AG04449 (cell line): ENCODE data around the gene RPL38.
A peak's percentile ranks its signal among the peaks of the same experiment; 100 is the strongest.

ENCODE experiments used
- CTCF ChIA-PET: fragments of 350-600 bp; formaldehyde crosslinking; extraction: SDS; loops from one replicate; lab custom pipeline; 2021; ENCODE audit warnings: antibody characterized with exemption; lab: Yijun Ruan, JAX
- POLR2A ChIA-PET: fragments of 400-600, 350-600 bp; formaldehyde crosslinking; extraction: SDS; loops from one replicate; lab custom pipeline; 2020; ENCODE audit warnings: antibody characterized with exemption, inconsistent platforms; lab: Yijun Ruan, JAX
- DNase-seq: peaks from one replicate; pipeline ENCODE4 v3.0.0-alpha.2; 2010; ENCODE audit warnings: low read depth, low spot score
- H3K4me3 ChIP-seq: 2 replicates; pipeline ENCODE4 v1.5.1; 2011; ENCODE audit warnings: low read depth, mild to moderate bottlenecking, control low read depth, low read length
- TF ChIP-seq, protein P1 (sequence below): IDR thresholded peaks from one replicate; pipeline ENCODE4 v1.5.1; 2011; ENCODE audit warnings: mild to moderate bottlenecking, moderate library complexity, low read length, control low read depth, inconsistent platforms; ENCODE audit not compliant: insufficient read depth; ENCODE audit errors: missing control alignments

RPL38 gene

DNA sequence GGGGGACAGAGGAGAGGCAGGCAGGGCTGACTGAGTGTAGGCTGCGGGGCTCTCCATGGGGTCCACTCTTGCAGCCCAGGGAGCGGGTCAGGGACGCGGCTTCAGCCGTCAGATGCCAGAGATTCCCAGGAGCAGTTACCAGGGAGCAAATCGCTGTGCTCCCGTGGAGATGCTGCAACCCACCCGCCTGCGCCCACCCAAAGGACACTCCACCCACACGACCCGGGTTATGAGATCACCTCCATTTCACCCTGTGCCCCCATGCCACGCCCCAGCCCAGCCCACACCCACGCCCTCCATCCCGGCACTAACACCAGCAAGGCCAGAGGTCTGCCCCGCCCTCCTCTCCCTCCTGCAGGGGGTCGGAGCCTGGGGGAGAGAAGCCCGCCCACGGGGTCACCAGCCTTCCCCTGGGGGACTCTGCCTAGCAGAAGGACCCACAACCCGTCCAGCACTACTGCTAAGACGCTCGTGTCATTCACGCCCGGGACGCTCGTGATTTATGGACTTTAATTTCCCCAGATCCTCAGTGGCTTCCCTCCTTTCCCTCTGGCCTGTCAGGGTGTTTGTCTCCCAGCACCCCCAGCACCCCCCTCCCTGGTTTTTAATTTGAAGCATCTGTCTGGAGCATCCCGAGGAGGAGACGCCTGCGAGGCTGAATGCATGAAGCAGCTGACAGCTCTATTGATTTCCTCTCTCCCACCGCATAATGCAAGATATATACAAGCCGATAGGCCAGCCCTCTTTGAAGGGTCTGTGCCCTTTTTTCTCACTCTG is 6.7 kb upstream of the RPL38 start:
- CTCF ChIA-PET: interaction anchor here (1.0 kb wide), 1 partner anchor 9 kb away, joined by 3 read pairs; no protein-coding TSS in a partner anchor
- TF ChIP-seq, protein P1, sequence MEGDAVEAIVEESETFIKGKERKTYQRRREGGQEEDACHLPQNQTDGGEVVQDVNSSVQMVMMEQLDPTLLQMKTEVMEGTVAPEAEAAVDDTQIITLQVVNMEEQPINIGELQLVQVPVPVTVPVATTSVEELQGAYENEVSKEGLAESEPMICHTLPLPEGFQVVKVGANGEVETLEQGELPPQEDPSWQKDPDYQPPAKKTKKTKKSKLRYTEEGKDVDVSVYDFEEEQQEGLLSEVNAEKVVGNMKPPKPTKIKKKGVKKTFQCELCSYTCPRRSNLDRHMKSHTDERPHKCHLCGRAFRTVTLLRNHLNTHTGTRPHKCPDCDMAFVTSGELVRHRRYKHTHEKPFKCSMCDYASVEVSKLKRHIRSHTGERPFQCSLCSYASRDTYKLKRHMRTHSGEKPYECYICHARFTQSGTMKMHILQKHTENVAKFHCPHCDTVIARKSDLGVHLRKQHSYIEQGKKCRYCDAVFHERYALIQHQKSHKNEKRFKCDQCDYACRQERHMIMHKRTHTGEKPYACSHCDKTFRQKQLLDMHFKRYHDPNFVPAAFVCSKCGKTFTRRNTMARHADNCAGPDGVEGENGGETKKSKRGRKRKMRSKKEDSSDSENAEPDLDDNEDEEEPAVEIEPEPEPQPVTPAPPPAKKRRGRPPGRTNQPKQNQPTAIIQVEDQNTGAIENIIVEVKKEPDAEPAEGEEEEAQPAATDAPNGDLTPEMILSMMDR: no peak
- no peak for DNase-seq
- no peak overlapping the region for H3K4me3 ChIP-seq
- POLR2A ChIA-PET: no interaction called here

DNA sequence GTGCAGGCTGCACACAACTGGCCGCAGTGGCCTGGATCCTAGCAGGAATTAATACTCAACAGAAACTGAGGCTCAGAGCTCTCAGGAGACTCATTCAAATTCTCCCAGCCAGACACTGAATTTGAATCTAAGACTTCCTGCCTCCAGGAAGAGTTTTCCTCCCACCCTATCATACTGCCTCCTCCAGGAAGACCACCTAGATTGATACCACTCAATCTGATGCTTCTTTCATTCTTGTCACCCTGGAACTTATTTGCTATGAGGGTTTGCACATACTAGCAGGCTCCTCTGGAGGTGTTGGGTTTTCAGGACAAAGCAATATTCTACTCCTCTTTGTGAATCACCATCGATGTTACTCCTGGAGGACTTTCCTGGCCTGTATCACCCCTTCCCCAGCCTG is 5.7 kb upstream of the RPL38 start:
- ChIA-PET POLR2A (no interaction called here), CTCF (interaction anchor here (1.2 to 8.6 kb wide), 2 partner anchors 16 to 17 kb away, joined by 3 to 101 read pairs; partner anchors contain the start of gene TTYH2)
- no peak for DNase-seq
- no peak overlapping the region for H3K4me3 ChIP-seq
- TF ChIP-seq, protein P1: no peak

DNA sequence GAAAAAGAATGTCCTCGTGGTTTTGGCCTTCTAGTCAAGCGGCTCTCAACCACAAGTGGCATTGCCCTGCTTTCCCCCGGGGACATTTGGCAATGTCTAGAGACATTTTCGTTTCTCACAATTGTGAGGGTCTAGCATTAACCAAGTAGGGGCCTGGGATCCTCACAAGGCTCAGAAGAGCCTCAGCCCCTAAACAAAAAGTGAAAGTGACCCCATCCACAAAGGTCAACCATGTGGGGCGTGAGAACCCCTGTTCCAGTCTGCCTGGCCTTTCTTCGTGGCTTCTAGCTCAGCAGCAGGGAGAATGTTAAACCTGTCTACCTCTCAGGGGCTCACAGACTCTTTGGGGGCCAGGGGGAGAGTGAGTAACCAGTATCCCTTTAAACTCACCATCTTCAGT is 4.8 kb upstream of the RPL38 start:
- ChIA-PET POLR2A (no interaction called here), CTCF (interaction anchor here (1.3 to 8.7 kb wide), 5 partner anchors 9 to 769 kb away, joined by 3 to 138 read pairs (median 21); partner anchors contain the start of gene TTYH2)
- no peak for DNase-seq
- TF ChIP-seq, protein P1: no peak
- no peak overlapping the region for H3K4me3 ChIP-seq

DNA sequence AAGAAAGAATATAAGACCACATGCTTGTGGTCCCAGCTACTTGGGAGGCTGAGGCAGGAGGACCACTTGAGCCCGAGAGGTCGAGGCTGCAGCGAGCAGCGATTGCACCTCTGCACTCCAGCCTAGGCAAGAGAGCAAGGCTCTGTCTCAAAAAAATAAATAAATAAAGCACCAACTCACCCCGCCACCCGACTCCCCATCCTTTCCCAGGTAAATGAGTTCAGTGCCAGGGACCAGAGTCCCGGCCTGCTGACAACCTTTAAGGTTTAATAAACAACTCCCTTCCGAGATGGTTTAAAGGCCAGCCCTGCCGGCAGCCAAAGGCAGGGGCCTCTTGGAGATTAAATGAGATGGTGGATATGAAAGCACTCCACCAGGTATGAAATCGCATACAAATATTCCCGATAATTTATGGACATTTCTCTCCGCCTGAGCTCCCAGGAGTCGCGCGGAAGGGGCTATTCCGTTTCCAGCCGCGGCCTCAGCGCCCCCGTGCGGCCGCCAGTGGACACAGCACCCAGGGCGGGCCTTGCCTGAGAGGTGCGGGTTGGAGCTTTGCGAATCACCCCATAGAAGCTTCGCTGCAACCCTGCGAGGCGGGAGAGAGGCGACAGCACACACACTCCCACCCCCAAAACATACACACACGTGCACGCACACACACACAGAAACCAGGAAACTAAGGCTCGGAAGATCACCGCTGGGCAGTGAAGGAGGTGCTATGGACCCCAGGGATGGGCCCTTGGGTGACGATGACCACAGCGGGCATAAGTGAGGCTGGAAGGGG is 4.0 kb upstream of the RPL38 start:
- H3K4me3 ChIP-seq: no peak overlapping the region
- TF ChIP-seq, protein P1: peak; percentile 96
- ChIA-PET CTCF (interaction anchor here (0.6 to 8.7 kb wide), 18 partner anchors 10 to 1643 kb away, joined by 3 to 138 read pairs (median 4); partner anchors contain the start of gene TTYH2), POLR2A (no interaction called here)
- no peak for DNase-seq

DNA sequence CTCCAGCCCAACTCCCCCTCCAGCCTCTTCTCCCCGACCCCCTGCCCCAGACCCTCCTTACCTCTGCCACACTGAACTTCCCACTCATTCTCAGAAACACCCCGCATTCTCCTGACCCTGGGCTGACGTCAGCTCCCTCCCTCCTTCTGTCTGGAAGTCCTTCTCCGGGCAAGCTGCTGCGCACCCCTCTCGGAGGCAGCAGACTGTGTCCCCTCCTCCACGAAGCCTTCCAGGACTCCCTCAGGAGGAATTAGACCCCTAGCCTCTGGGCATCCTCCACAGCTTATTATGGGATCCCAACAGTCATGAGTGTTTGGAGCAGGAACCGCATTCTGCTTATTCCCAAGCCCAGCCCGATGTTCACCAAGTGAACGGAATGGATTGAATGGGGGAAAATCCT is 3.4 kb upstream of the RPL38 start:
- TF ChIP-seq, protein P1: no peak
- ChIA-PET POLR2A (no interaction called here), CTCF (interaction anchor here (0.6 to 8.7 kb wide), 18 partner anchors 10 to 1643 kb away, joined by 3 to 138 read pairs (median 4); partner anchors contain the start of gene TTYH2)
- DNase-seq: no peak
- H3K4me3 ChIP-seq: no peak overlapping the region
